ENCODE data around the gene DUSP2.

The DUSP2 gene

GRCh38 chr2:96114903-96115581 is 30.2 kb downstream of the DUSP2 start:
- ATAC-seq (no peak), DNase-seq (no peak)

- ATAC-seq (no peak), DNase-seq (no peak)
Measured at GRCh38 chr2:96114546-96114902, 30.7 kb downstream of the DUSP2 start.

- ATAC-seq (no peak), DNase-seq (no peak)
Measured at GRCh38 chr2:96113951-96114350, 31.3 kb downstream of the DUSP2 start.

DNA sequence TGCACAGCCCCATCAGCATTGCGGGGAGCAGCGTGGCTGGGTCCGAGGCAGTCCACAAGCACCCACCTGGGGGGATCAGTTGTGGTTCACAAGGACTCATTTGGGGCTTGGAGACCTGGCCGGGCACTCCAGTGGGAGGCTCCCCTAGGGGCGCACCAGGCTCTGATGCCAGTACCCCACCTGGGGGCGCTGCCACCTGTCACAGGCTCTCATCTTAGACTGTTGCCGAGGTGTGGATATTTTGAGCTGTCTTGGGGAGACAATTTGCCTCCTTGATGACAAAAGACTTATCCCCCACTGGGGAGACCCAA is 31.9 kb downstream of the DUSP2 start:
- ATAC-seq = no peak

DNA sequence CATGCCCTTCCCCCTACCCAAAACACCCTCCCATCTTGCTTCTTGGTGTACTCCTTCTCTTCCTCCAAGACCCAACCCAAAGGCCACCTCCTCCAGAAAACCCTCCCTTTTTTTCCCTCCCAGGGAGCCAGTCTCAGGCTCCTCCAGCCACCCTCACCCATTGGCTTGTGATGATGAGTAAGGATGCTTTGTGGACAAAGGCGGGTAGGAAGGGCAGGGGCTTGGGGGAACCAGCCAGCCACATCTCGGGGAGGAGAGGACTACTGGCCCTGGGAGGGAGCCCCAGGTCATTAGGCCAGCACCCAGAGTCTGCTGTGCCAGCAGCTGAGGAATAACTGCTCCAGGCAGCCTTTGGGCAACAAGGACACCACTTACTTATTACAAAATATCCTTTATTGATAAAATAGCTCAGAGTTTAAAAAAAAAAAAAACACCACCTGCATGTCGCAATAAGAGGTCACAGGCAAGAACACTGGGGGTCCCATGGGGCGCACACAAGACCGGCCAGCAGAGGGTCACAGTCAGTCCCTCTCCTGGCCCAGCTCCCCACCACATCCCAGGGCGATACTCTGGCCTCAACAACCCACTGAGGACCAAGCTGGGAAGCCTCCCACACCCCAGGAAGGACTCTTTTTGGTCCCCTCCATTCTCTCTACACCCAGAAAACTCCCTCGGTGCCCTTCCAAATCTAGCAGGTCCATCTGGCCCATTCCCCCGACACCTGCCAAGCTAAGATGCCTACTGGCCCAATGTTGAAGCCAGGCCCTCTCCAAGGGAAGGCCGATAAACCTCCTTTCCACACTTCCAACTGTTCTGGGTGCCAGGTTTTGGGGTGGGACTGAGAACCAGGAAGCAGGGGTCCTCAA is 32.5 kb downstream of the DUSP2 start:
- no peak for ATAC-seq
- no peak for DNase-seq

More for the DNA sequence above, 31.9 kb downstream of the DUSP2 start:
- peak; percentile 34 for DNase-seq

GRCh38 chr2:96111823-96112500 is 33.3 kb downstream of the DUSP2 start:
- ATAC-seq = no peak
- DNase-seq = no peak

- DNase-seq (no peak), ATAC-seq (no peak)
Measured at GRCh38 chr2:96111257-96111640, 34.0 kb downstream of the DUSP2 start.

DNA sequence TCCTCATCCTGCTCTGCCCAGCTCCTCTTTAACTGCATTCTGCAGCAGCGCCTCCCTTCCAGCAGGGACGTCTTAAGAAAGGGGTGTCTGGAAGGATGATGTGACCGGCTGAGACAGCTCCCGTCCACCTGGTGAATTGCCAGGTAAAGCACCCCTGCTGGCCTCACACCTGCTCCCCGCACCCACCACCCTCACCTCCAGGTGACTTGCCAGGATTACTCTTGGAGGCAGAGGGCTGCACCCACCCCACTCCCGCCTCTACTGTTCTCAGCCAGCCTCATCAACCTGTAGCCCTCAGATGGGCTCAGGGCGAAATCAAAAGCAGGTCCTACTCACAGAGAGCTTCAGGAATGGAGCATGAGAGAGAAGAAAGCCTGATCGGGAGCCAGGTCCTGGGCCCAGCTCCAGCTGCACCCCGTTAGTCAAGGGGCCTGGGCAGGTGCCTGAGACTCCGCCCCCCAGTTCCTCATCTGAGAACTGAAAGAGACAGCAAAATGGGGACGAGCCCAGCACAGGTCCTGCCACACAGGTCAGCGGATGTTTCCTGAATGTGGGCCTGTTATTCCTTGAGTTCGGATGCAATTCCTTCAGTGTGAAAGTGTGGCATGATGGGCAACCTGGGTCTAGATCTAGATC is 34.5 kb downstream of the DUSP2 start:
- DNase-seq (no peak), ATAC-seq (no peak)

GRCh38 chr2:96109931-96110511 is 35.2 kb downstream of the DUSP2 start:
- ATAC-seq = no peak
- no peak for DNase-seq

- DNase-seq = no peak
- no peak for ATAC-seq
Measured at GRCh38 chr2:96109361-96109680, 35.9 kb downstream of the DUSP2 start.

- no peak for DNase-seq
- ATAC-seq = no peak
Measured at GRCh38 chr2:96108541-96109360, 36.5 kb downstream of the DUSP2 start.

GRCh38 chr2:96108151-96108540 is 37.1 kb downstream of the DUSP2 start:
- no peak for ATAC-seq
- no peak for DNase-seq

- DNase-seq = no peak
Measured at GRCh38 chr2:96107708-96108065, 37.6 kb downstream of the DUSP2 start.

GRCh38 chr2:96106991-96107707 is 38.1 kb downstream of the DUSP2 start:
- no peak for DNase-seq
- ATAC-seq = no peak

More at GRCh38 chr2:96107708-96108065, 37.6 kb downstream of the DUSP2 start:
- no peak for ATAC-seq

- no peak for ATAC-seq
- DNase-seq = no peak
Measured at GRCh38 chr2:96105994-96106715, 39.1 kb downstream of the DUSP2 start.

- DNase-seq (no peak), ATAC-seq (no peak)
Measured at GRCh38 chr2:96105152-96105915, 39.9 kb downstream of the DUSP2 start.

- DNase-seq (peak; percentile 1), ATAC-seq (no peak)
Measured at GRCh38 chr2:96104487-96104861, 40.8 kb downstream of the DUSP2 start.

GRCh38 chr2:96103761-96104486 is 41.3 kb downstream of the DUSP2 start:
- ATAC-seq (no peak), DNase-seq (no peak)

GRCh38 chr2:96103187-96103601 is 42.0 kb downstream of the DUSP2 start:
- DNase-seq (peak; percentile 1), ATAC-seq (no peak)

Data from stimulated activated naive CD8-positive, alpha-beta T cell treated with anti-CD3 and anti-CD28 coated beads, Interleukin-15, Interleukin-2, amounts not matched to agents 100 U/mL and 50 U/mL, for 24 hours (primary cell).